ENCODE data around the gene YTHDF2. TPM values are rescaled to one million over a fixed set of nuclear protein-coding genes. Genes with fewer than 3 reads are reported as not detected.
"Not testable (repeated sequence)": the region's sequence is repeated elsewhere in the genome, so short reads cannot be mapped to it uniquely, and the experiment has no call there.

Gene YTHDF2
- total and polyA plus RNA-seq, 3 experiments from 2014 or later, result 98.3 to 135 (median 105) TPM

DNA sequence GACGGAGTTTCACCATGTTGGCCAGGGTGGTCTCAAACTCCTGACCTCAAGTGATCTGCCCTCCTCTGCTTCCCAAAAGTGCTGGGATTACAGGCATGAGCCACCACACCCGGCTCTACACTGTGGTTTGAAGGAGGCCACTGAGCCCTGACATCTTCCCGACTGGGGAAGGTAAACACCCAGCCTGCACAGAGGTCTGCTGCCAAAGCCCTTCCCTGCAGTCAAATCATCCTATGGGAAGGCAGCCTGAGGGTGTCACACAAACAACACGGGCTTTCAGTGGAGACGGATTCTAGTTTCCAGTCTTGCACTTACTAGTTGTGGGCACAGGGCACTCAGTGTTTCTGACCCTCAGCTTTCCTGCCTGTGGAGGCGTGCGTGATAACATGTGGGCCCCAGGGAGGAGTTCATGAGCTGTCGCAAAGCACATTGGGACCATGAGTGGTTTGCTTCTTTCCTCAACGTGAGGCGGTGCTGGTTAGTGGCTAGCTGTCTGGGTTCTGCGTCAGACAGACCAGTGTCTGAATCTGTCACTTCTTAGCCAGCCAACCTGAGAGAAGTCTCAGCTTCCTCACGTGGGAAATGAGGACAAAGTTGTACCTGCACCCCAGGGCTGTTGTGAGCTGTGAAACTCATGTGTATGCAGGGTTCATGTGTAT is 53.8 kb downstream of the YTHDF2 start:
- Mint-ChIP-seq H3K27me3 (peaks cover 9 to 16% of the 10 kb centered on the region in 2 donors), H3K4me1 (peaks cover 3 to 4% (median 3%) of the 10 kb centered on the region in 3 donors), H3K27ac (no peak overlapping the region), H3K36me3 (no peaks in the 10 kb centered on the region), H3K9me3 (no peaks in the 10 kb centered on the region), H3K4me3 (no peak overlapping the region)
- no peak overlapping the region for H3K27ac ChIP-seq (ENCODE audit: low read depth, low read length)
- DNase-seq, result no peak
- no peak overlapping the region for H3K4me3 ChIP-seq (ENCODE audit: low read length)
- H3K9me3 ChIP-seq (ENCODE audit: low read length), result no peaks in the 10 kb centered on the region
- ChIA-PET POLR2A (no interaction called here), CTCF (no interaction called here)
- H3K27me3 ChIP-seq (ENCODE audit: insufficient read depth, low read length, poor library complexity, severe bottlenecking), result no peaks in the 10 kb centered on the region
- H3K36me3 ChIP-seq (ENCODE audit: insufficient read depth, low read length), result no peaks in the 10 kb centered on the region
- H3K4me1 ChIP-seq (ENCODE audit: insufficient read depth, low read length), result no peaks in the 10 kb centered on the region

DNA sequence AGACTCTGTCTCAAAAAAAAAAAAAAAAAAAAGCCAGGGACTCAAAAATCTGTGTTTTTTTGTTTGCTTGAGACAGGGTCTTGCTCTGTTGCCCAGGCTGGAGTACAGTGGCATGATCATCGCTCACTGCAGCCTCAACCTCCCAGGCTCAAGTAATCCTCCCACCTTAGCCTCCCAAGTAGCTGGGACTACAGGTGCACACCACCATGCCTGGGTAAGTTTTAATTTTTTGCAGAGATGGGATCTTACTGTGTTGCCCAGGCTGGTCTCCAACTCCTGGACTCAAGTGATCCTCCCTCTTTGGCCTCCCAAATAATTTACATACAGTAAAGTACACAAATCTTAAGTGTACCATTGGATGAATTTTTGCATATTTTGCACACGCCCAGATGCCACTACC is 55.2 kb downstream of the YTHDF2 start:
- H3K27ac ChIP-seq (ENCODE audit: low read depth, low read length); H3K4me3 Mint-ChIP-seq; H3K9me3 ChIP-seq (ENCODE audit: low read length); POLR2A ChIA-PET; H3K4me1 ChIP-seq (ENCODE audit: insufficient read depth, low read length); H3K36me3 Mint-ChIP-seq; H3K27ac Mint-ChIP-seq; H3K4me3 ChIP-seq (ENCODE audit: low read length); DNase-seq; H3K36me3 ChIP-seq (ENCODE audit: insufficient read depth, low read length); H3K27me3 ChIP-seq (ENCODE audit: insufficient read depth, low read length, poor library complexity, severe bottlenecking); CTCF ChIA-PET; H3K9me3 Mint-ChIP-seq; H3K4me1 Mint-ChIP-seq: not testable (repeated sequence)
- peaks cover 10 to 21% of the 10 kb centered on the region in 2 donors for H3K27me3 Mint-ChIP-seq

DNA sequence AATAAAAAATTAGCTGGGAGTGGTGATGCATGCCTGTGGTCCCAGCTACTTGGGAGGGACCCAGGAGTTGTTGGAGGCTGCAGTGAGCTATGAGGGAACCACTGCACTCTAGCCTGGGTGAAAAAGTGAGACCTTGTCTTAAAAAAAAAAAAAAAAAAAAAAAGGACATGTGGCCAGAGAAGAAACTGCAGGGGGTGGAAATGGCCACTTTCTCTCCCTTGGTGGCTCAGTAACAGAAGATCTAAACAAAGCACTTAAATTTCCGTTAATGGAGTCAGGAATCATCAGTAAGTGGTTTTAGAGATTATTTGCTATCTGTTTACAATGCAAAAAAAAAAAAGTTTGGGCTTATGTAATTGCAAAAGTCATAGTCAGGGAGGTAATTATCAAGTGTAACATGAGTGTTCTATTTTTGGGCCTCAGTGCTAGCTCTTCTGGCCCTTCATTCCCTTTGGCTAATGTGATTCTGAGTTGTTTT is 55.9 kb downstream of the YTHDF2 start:
- ChIA-PET POLR2A (no interaction called here), CTCF (interaction anchor here (0.9 kb wide), 1 partner anchor 84 kb away, joined by 3 read pairs; no protein-coding TSS in a partner anchor)
- peaks cover 10 to 21% of the 10 kb centered on the region in 2 donors for H3K27me3 Mint-ChIP-seq
- H3K36me3 Mint-ChIP-seq, result no peaks in the 10 kb centered on the region
- no peaks in the 10 kb centered on the region for H3K4me1 ChIP-seq (ENCODE audit: insufficient read depth, low read length)
- no peak overlapping the region for H3K27ac ChIP-seq (ENCODE audit: low read depth, low read length)
- H3K27ac Mint-ChIP-seq, result no peak overlapping the region
- no peak for DNase-seq
- no peaks in the 10 kb centered on the region for H3K9me3 Mint-ChIP-seq
- H3K4me1 Mint-ChIP-seq, result no peaks in the 10 kb centered on the region
- H3K36me3 ChIP-seq (ENCODE audit: insufficient read depth, low read length), result no peaks in the 10 kb centered on the region
- no peaks in the 10 kb centered on the region for H3K27me3 ChIP-seq (ENCODE audit: insufficient read depth, low read length, poor library complexity, severe bottlenecking)
- H3K4me3 ChIP-seq (ENCODE audit: low read length), result no peak overlapping the region
- no peak overlapping the region for H3K4me3 Mint-ChIP-seq
- no peaks in the 10 kb centered on the region for H3K9me3 ChIP-seq (ENCODE audit: low read length)

DNA sequence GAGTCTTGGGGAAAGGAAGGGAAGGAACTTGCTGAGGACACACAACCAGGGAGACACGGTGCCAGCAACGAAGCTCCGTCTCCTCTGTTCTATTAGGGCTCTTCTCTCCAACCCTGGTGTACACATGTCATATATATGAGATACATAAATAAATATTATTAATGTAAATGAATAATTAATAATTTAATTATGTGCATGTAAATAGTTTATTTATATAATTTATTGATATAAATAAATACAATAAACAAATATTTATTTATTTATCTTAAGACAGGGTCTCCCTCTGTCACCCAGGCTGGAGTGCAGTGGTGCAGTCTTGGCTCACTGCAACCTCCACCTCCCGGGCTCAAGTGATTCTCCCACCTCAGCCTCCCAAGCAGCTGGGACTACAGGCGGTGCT is 57.8 kb downstream of the YTHDF2 start:
- H3K9me3 ChIP-seq (ENCODE audit: low read length); H3K4me1 Mint-ChIP-seq; DNase-seq; H3K9me3 Mint-ChIP-seq; H3K4me1 ChIP-seq (ENCODE audit: insufficient read depth, low read length); H3K27me3 ChIP-seq (ENCODE audit: insufficient read depth, low read length, poor library complexity, severe bottlenecking); H3K4me3 Mint-ChIP-seq; POLR2A ChIA-PET; H3K27ac Mint-ChIP-seq; H3K4me3 ChIP-seq (ENCODE audit: low read length); H3K36me3 ChIP-seq (ENCODE audit: insufficient read depth, low read length); CTCF ChIA-PET; H3K27ac ChIP-seq (ENCODE audit: low read depth, low read length); H3K36me3 Mint-ChIP-seq: not testable (repeated sequence)
- peaks cover 13 to 19% of the 10 kb centered on the region in 2 donors for H3K27me3 Mint-ChIP-seq

- peaks cover 9 to 12% of the 10 kb centered on the region in 2 donors for H3K27me3 Mint-ChIP-seq
- no peaks in the 10 kb centered on the region for H3K27me3 ChIP-seq (ENCODE audit: insufficient read depth, low read length, poor library complexity, severe bottlenecking)
- no peak overlapping the region for H3K27ac ChIP-seq (ENCODE audit: low read depth, low read length)
- no peaks in the 10 kb centered on the region for H3K9me3 Mint-ChIP-seq
- H3K4me3 ChIP-seq (ENCODE audit: low read length), result no peak overlapping the region
- CTCF ChIA-PET, result interaction anchor here (0.7 to 1.2 kb wide), 3 partner anchors 13 to 406 kb away, joined by 3 to 6 read pairs (median 3); no protein-coding TSS in a partner anchor
- no peaks in the 10 kb centered on the region for H3K4me1 ChIP-seq (ENCODE audit: insufficient read depth, low read length)
- H3K36me3 Mint-ChIP-seq, result no peaks in the 10 kb centered on the region
- H3K36me3 ChIP-seq (ENCODE audit: insufficient read depth, low read length), result no peaks in the 10 kb centered on the region
- no peaks in the 10 kb centered on the region for H3K9me3 ChIP-seq (ENCODE audit: low read length)
- H3K4me1 Mint-ChIP-seq, result no peaks in the 10 kb centered on the region
- H3K27ac Mint-ChIP-seq, result no peak overlapping the region
- H3K4me3 Mint-ChIP-seq, result no peak overlapping the region
- POLR2A ChIA-PET, result no interaction called here
- no peak for DNase-seq
These were observed 59.8 kb downstream of the YTHDF2 start for GRCh38 chr1:28796352-28797211.

- H3K36me3 ChIP-seq (ENCODE audit: insufficient read depth, low read length), result no peaks in the 10 kb centered on the region
- peaks cover 5 to 7% of the 10 kb centered on the region in 2 donors for H3K27me3 Mint-ChIP-seq
- no peak overlapping the region for H3K4me3 ChIP-seq (ENCODE audit: low read length)
- H3K4me1 Mint-ChIP-seq, result no peaks in the 10 kb centered on the region
- H3K9me3 Mint-ChIP-seq, result no peaks in the 10 kb centered on the region
- CTCF ChIA-PET, result interaction anchor here (1.2 kb wide), 1 partner anchor 15 kb away, joined by 4 read pairs; no protein-coding TSS in a partner anchor
- DNase-seq, result no peak
- no peak overlapping the region for H3K4me3 Mint-ChIP-seq
- H3K27ac ChIP-seq (ENCODE audit: low read depth, low read length), result no peak overlapping the region
- H3K9me3 ChIP-seq (ENCODE audit: low read length), result no peaks in the 10 kb centered on the region
- no peaks in the 10 kb centered on the region for H3K36me3 Mint-ChIP-seq
- H3K27me3 ChIP-seq (ENCODE audit: insufficient read depth, low read length, poor library complexity, severe bottlenecking), result no peaks in the 10 kb centered on the region
- POLR2A ChIA-PET, result no interaction called here
- peak overlapping the region in 1 of 8 donors; percentile 61 for H3K27ac Mint-ChIP-seq
- H3K4me1 ChIP-seq (ENCODE audit: insufficient read depth, low read length), result no peaks in the 10 kb centered on the region
These were observed 63.6 kb downstream of the YTHDF2 start for GRCh38 chr1:28800324-28800723.

DNA sequence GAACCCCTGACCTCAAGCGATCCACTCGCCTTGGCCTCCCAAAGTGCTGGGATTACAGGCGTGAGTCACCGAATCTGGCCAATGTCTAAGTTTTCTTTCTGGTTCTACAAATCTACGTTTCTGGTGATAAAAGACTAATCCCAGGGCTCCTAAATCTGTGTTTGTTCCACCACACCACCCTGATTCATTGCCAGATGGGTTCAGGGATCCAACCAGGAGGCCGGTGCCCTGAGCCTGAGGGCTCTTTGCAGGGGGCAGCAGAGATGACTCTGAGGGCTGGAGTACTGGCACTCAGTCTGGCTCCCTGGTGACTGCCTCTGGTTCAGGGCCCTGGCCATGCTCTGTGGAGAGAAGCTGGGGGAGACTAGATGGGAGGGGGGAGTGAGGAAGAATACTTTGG is 64.7 kb downstream of the YTHDF2 start:
- ChIA-PET POLR2A (no interaction called here), CTCF (no interaction called here)
- Histone ChIP-seq H3K9me3 (ENCODE audit: low read length) (no peaks in the 10 kb centered on the region), H3K27me3 (ENCODE audit: insufficient read depth, low read length, poor library complexity, severe bottlenecking) (no peaks in the 10 kb centered on the region), H3K4me3 (ENCODE audit: low read length) (no peak overlapping the region), H3K4me1 (ENCODE audit: insufficient read depth, low read length) (no peaks in the 10 kb centered on the region), H3K36me3 (ENCODE audit: insufficient read depth, low read length) (no peaks in the 10 kb centered on the region), H3K27ac (ENCODE audit: low read depth, low read length) (no peak overlapping the region)
- no peaks in the 10 kb centered on the region for H3K36me3 Mint-ChIP-seq
- no peaks in the 10 kb centered on the region for H3K4me1 Mint-ChIP-seq
- H3K27ac Mint-ChIP-seq, result no peak overlapping the region
- H3K4me3 Mint-ChIP-seq, result no peak overlapping the region
- no peaks in the 10 kb centered on the region for H3K9me3 Mint-ChIP-seq
- peaks cover 3 to 8% of the 10 kb centered on the region in 2 donors for H3K27me3 Mint-ChIP-seq
- no peak for DNase-seq

DNA sequence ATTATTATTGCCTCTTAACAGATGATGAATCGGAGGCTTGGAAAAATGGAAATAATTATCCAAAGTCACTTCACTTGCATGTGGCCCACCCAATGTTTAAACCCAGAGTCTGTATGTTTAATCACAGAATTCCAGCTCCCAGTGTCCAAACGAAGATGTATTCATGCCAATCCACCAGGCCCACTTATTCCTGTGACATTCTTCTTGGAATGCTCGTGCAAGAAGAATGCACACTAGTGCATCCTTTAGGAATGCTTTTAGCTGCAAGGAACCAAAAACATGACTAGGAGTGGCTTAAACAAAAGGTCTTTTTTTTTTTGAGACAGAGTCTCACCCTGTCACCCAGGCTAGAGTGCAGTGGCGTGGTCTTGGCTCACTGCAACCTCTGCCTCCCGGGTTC is 66.3 kb downstream of the YTHDF2 start:
- Histone ChIP-seq H3K27ac (ENCODE audit: low read depth, low read length) (no peak overlapping the region), H3K27me3 (ENCODE audit: insufficient read depth, low read length, poor library complexity, severe bottlenecking) (no peaks in the 10 kb centered on the region), H3K9me3 (ENCODE audit: low read length) (no peaks in the 10 kb centered on the region), H3K4me3 (ENCODE audit: low read length) (no peak overlapping the region), H3K4me1 (ENCODE audit: insufficient read depth, low read length) (no peaks in the 10 kb centered on the region), H3K36me3 (ENCODE audit: insufficient read depth, low read length) (no peaks in the 10 kb centered on the region)
- DNase-seq, result no peak
- Mint-ChIP-seq H3K4me1 (no peaks in the 10 kb centered on the region), H3K9me3 (peaks cover 0 to 2% (median 0%) of the 10 kb centered on the region in 5 donors), H3K27me3 (peaks cover 10 to 12% of the 10 kb centered on the region in 2 donors), H3K4me3 (no peak overlapping the region), H3K27ac (no peak overlapping the region), H3K36me3 (no peaks in the 10 kb centered on the region)
- POLR2A ChIA-PET, result no interaction called here
- CTCF ChIA-PET, result no interaction called here

Measured in CD8-positive, alpha-beta memory T cell (primary cell).